SK-N-SH (cell line): ENCODE measurements around the gene PCDH18.

ENCODE experiments used
- EP300 ChIP-seq, 2 experiments: IDR thresholded peaks; 2 replicates each; pipeline versions ENCODE4 v1.4.0 to v1.6.1; 2012; ENCODE audit warnings: borderline replicate concordance in 1 of 2, low read depth in 1 of 2, low read length in 1 of 2
- POLR2AphosphoS5 ChIP-seq: IDR thresholded peaks from 2 replicates; pipeline ENCODE4 v1.6.1; 2012; ENCODE audit warnings: low read depth, low read length
- RAD21 ChIP-seq: IDR thresholded peaks from 2 replicates; pipeline ENCODE4 v1.6.1; 2012; ENCODE audit warnings: mild to moderate bottlenecking, low read length
- RXRA ChIP-seq: IDR thresholded peaks from 2 replicates; pipeline ENCODE4 v1.4.0; 2012; ENCODE audit warnings: low read depth, mild to moderate bottlenecking, borderline replicate concordance
- SIN3A ChIP-seq: IDR thresholded peaks from 2 replicates; pipeline ENCODE4 v1.6.1; 2012; ENCODE audit warnings: low read depth, mild to moderate bottlenecking, low read length, moderate library complexity, borderline replicate concordance
- TEAD4 ChIP-seq: IDR thresholded peaks from 2 replicates; pipeline ENCODE4 v1.4.0; 2012; ENCODE audit warnings: mild to moderate bottlenecking, borderline replicate concordance; ENCODE audit not compliant: insufficient read depth
- YY1 ChIP-seq: IDR thresholded peaks from 2 replicates; pipeline ENCODE4 v1.4.0; 2012; ENCODE audit warnings: low read depth, mild to moderate bottlenecking
- TF ChIP-seq, protein P1 (sequence below): fragments of 200-600 bp; sonication (generic); IDR thresholded peaks from 2 replicates; pipeline ENCODE4 v1.6.1; 2017; ENCODE audit warnings: antibody characterized with exemption, mild to moderate bottlenecking, moderate library complexity

DNA sequence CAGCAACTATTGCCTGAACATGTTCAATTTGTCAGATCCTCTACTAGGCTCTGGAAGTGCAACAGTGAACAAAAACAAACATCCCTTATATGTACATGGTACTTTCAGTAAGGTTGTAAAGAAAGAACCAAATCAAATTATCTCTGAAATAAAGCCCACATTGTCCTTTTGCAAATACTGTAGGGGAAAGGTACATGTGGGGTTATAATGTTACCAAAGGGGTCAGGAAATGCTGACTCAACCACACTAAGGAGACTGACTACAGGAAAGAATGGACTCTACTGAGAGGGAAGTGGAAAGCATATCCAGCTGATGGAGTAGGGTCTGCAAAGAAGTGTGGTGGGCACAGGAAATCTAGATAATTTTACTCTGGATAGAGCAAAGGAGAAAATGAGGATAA lies 61.5 kb downstream of the PCDH18 start:
- TF ChIP-seq, protein P1, sequence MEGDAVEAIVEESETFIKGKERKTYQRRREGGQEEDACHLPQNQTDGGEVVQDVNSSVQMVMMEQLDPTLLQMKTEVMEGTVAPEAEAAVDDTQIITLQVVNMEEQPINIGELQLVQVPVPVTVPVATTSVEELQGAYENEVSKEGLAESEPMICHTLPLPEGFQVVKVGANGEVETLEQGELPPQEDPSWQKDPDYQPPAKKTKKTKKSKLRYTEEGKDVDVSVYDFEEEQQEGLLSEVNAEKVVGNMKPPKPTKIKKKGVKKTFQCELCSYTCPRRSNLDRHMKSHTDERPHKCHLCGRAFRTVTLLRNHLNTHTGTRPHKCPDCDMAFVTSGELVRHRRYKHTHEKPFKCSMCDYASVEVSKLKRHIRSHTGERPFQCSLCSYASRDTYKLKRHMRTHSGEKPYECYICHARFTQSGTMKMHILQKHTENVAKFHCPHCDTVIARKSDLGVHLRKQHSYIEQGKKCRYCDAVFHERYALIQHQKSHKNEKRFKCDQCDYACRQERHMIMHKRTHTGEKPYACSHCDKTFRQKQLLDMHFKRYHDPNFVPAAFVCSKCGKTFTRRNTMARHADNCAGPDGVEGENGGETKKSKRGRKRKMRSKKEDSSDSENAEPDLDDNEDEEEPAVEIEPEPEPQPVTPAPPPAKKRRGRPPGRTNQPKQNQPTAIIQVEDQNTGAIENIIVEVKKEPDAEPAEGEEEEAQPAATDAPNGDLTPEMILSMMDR = no peak
- TF ChIP-seq TEAD4 (no peak), EP300 (IDR thresholded peaks at IDR 0.05; ENCODE audit: borderline replicate concordance in 1 of 2, low read depth in 1 of 2, low read length in 1 of 2) (no peak), POLR2AphosphoS5 (no peak), RAD21 (no peak), SIN3A (no peak), YY1 (no peak), RXRA (no peak)
